ENCODE data around the gene TRAPPC4.

GRCh38 chr11:119027561-119028345 is 9.2 kb downstream of the TRAPPC4 start:
- TF ChIP-seq POLR2A (IDR thresholded peaks at IDR 0.05; ENCODE audit: low read length), result no peak
- TF ChIP-seq GATA1 (IDR thresholded peaks at IDR 0.05; ENCODE audit: low read depth, low read length), result no peak

Data from erythroblast (primary cell).